NCI-H526 (cell line): ENCODE data around the gene RNF181.
"Not testable (repeated sequence)": the region's sequence is repeated elsewhere in the genome, so short reads cannot be mapped to it uniquely, and the experiment has no call there.

Experiments
- DNase-seq, 2 experiments: peaks; one replicate each; lab custom pipeline; 2025; lab: John Stamatoyannopoulos, UW

RNF181 gene

GRCh38 chr2:85577386-85578242, 17.9 kb upstream of the RNF181 start, which contains the start of gene VAMP8:
Gene VAMP8, plus strand, starts transcription at chr2:85577586. Its CDS starts 61 bp downstream, at chr2:85577647.
- peak; percentile 52 to 79 for DNase-seq

GRCh38 chr2:85578243-85579180, 17.0 kb upstream of the RNF181 start:
- DNase-seq = peak in 1 of 2 experiments; percentile 53

GRCh38 chr2:85579266-85579935, 16.1 kb upstream of the RNF181 start:
- no peak for DNase-seq

GRCh38 chr2:85580206-85580605, 15.3 kb upstream of the RNF181 start:
- no peak for DNase-seq

- DNase-seq = no peak
Observed at GRCh38 chr2:85582492-85582891, 13.1 kb upstream of the RNF181 start.

GRCh38 chr2:85583667-85584353, 11.7 kb upstream of the RNF181 start:
- no peak for DNase-seq

GRCh38 chr2:85584354-85584856, 11.1 kb upstream of the RNF181 start, which contains the start of gene VAMP5:
Gene VAMP5, plus strand, starts transcription at chr2:85584431. Its CDS starts 60 bp downstream, at chr2:85584491.
- DNase-seq = no peak

- no peak for DNase-seq
Observed at GRCh38 chr2:85584857-85585780, 10.4 kb upstream of the RNF181 start.

GRCh38 chr2:85585781-85586105, 9.8 kb upstream of the RNF181 start:
- no peak for DNase-seq

GRCh38 chr2:85588236-85588635, 7.3 kb upstream of the RNF181 start:
- DNase-seq = no peak

- no peak for DNase-seq
Observed at GRCh38 chr2:85588645-85589044, 6.9 kb upstream of the RNF181 start.

- no peak for DNase-seq
Observed at GRCh38 chr2:85589181-85589580, 6.4 kb upstream of the RNF181 start.

- DNase-seq = no peak
Observed at GRCh38 chr2:85589982-85590791, 5.4 kb upstream of the RNF181 start.

GRCh38 chr2:85590950-85591349, 4.6 kb upstream of the RNF181 start:
- no peak for DNase-seq

- no peak for DNase-seq
Observed at GRCh38 chr2:85591563-85591962, 4.0 kb upstream of the RNF181 start.

GRCh38 chr2:85592299-85592698, 3.2 kb upstream of the RNF181 start:
- not testable (repeated sequence) for DNase-seq

GRCh38 chr2:85593023-85593422, 2.5 kb upstream of the RNF181 start:
- no peak for DNase-seq

GRCh38 chr2:85594715-85595300, 737 bp upstream of the RNF181 start:
- DNase-seq = peak in 1 of 2 experiments; percentile 42

- no peak for DNase-seq
Observed at GRCh38 chr2:85596026-85596333, 435 bp downstream of the RNF181 start.
